ENCODE measurements around the gene DCN.

Gene DCN

DNA sequence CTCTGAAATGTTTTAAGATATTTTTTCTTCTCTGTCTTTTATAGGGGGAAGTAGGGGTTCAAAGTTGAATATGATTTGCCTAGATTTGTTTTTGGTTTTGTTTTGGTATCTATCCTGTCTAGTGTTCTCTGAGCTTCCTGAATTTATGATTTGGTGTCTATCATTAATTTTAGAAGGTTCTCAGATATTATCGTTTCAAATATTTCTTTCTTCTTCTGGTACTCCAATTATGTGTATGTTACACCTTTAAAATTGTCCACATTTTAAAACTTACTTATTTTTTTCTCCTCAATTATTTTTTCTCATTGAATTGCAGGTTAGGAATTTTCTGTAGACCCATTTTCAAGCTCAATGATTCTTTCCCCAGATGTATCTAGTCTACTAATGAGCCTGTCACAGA lies 13.8 kb upstream of the DCN start:
- no peak overlapping the region for H3K27ac ChIP-seq
- in situ Hi-C loops (cut with HindIII; ENCODE audit: low pct_ligation_motif_present, low sequenced_read_pairs) = no loop called here
- TF ChIP-seq, protein P1, sequence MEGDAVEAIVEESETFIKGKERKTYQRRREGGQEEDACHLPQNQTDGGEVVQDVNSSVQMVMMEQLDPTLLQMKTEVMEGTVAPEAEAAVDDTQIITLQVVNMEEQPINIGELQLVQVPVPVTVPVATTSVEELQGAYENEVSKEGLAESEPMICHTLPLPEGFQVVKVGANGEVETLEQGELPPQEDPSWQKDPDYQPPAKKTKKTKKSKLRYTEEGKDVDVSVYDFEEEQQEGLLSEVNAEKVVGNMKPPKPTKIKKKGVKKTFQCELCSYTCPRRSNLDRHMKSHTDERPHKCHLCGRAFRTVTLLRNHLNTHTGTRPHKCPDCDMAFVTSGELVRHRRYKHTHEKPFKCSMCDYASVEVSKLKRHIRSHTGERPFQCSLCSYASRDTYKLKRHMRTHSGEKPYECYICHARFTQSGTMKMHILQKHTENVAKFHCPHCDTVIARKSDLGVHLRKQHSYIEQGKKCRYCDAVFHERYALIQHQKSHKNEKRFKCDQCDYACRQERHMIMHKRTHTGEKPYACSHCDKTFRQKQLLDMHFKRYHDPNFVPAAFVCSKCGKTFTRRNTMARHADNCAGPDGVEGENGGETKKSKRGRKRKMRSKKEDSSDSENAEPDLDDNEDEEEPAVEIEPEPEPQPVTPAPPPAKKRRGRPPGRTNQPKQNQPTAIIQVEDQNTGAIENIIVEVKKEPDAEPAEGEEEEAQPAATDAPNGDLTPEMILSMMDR (IDR thresholded peaks at IDR 0.05; ENCODE audit: low read depth, low read length, missing control alignments) = no peak

DNA sequence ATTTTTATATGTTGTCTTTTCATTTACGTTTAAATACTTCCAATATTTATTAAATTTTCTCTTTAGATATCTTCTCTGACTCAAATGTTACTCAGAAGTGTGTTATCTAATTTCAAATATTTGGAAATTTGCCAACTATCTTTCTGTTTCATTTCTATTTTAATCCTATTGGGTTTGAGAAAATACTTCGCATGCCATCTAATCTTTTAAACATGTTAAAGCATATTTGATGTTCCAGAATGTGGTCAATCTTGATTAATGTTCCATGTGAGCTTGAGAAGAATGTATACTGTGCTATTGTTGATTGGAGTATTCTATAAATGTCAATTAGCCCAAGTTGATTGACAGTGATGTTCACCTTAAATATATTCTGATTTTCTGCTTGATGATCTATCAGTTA lies 11.9 kb upstream of the DCN start:
- in situ Hi-C loops (cut with HindIII; ENCODE audit: low pct_ligation_motif_present, low sequenced_read_pairs) = no loop called here
- H3K4me3 ChIP-seq (ENCODE audit: low read depth, low read length) = no peak overlapping the region
- no peak for DNase-seq
- H3K27ac ChIP-seq = no peak overlapping the region
- no peaks in the 10 kb centered on the region for H3K27me3 ChIP-seq (replicated peaks)
- TF ChIP-seq, protein P1 (IDR thresholded peaks at IDR 0.05; ENCODE audit: low read depth, low read length, missing control alignments) = no peak
- no peaks in the 10 kb centered on the region for H3K36me3 ChIP-seq (replicated peaks)

More for the DNA sequence above, 13.8 kb upstream of the DCN start:
- no peak for DNase-seq
- Histone ChIP-seq H3K4me3 (ENCODE audit: low read depth, low read length) (no peak overlapping the region), H3K36me3 (replicated peaks) (no peaks in the 10 kb centered on the region), H3K27me3 (replicated peaks) (no peaks in the 10 kb centered on the region)

DNA sequence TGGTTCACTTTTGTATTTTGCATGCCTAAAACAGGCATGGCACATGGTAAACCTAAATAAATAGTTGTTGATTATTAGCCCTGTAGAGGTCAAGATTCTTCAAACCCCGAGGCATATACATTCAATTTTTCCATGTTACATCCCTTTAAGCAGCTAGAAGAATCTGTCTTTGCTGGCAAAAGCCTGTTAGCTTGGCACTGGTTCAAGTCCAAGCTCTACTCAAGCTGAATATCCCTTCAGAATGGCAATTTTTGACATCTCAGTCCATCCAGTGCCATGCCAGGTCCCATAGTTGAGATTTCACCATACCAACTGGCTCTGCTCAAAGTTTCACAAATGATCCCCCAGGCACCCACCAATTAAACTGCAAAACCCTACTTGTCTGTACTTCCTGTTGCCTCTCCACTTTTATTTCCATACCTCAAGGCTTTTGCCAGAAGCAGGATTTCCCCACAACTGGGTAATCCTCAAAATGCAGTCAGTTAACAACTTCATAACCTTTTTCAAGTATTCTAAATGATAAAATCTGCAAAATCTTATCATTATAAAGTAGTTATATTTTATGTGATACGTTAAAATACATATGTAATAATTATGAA lies 9.0 kb upstream of the DCN start:
- H3K27ac ChIP-seq = no peak overlapping the region

DNA sequence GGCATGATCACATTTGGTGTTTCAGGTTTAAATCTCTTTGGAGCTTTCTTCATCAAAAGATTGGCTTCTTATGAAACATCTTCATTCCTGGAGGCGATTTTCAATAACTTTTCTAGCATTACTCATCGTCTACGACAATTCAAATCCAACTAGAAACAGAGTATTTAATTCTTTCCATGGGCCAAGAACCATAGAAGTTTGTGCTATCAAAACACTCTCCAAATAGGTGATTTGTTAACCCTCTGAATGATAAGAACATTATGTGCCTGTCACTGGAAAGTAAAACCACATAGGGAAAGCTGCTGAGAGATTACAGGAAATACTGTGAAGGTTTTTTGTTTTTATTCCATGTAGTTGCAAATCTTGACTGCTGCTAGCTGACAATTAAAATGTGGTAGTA lies 6.9 kb upstream of the DCN start:
- Histone ChIP-seq H3K27ac (no peak overlapping the region), H3K36me3 (replicated peaks) (no peaks in the 10 kb centered on the region), H3K27me3 (replicated peaks) (no peaks in the 10 kb centered on the region), H3K4me3 (ENCODE audit: low read depth, low read length) (no peak overlapping the region)
- in situ Hi-C loops (cut with HindIII; ENCODE audit: low pct_ligation_motif_present, low sequenced_read_pairs) = no loop called here
- TF ChIP-seq, protein P1 (IDR thresholded peaks at IDR 0.05; ENCODE audit: low read depth, low read length, missing control alignments) = no peak
- DNase-seq = no peak

More for the DNA sequence above, 9.0 kb upstream of the DCN start:
- TF ChIP-seq, protein P1 (IDR thresholded peaks at IDR 0.05; ENCODE audit: low read depth, low read length, missing control alignments) = no peak
- H3K27me3 ChIP-seq (replicated peaks) = no peaks in the 10 kb centered on the region
- no peaks in the 10 kb centered on the region for H3K36me3 ChIP-seq (replicated peaks)
- DNase-seq = no peak
- H3K4me3 ChIP-seq (ENCODE audit: low read depth, low read length) = no peak overlapping the region
- in situ Hi-C loops (cut with HindIII; ENCODE audit: low pct_ligation_motif_present, low sequenced_read_pairs) = no loop called here

DNA sequence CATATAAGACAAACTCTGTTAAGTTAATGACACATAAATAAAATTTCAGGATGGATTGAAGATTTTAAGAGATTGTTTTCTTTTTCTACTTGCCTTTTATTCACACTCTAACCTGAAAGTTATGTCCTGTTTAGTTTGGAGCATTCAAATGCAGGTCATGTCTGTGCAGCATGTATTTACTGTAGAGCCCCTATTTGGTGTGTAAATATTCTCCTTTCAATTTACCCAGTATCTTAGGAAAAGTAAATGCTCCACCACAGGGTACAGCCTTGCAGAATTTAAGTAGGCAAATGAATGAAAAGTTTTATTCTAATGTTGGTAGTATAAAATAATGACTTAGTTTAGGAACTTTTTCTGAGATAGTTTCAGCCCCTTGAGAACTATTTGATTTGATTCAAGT lies 6.2 kb upstream of the DCN start:
- in situ Hi-C loops (cut with HindIII; ENCODE audit: low pct_ligation_motif_present, low sequenced_read_pairs) = no loop called here
- DNase-seq = no peak
- TF ChIP-seq, protein P1 (IDR thresholded peaks at IDR 0.05; ENCODE audit: low read depth, low read length, missing control alignments) = no peak
- H3K36me3 ChIP-seq (replicated peaks) = no peaks in the 10 kb centered on the region
- H3K27ac ChIP-seq = no peak overlapping the region
- no peaks in the 10 kb centered on the region for H3K27me3 ChIP-seq (replicated peaks)
- no peak overlapping the region for H3K4me3 ChIP-seq (ENCODE audit: low read depth, low read length)

DNA sequence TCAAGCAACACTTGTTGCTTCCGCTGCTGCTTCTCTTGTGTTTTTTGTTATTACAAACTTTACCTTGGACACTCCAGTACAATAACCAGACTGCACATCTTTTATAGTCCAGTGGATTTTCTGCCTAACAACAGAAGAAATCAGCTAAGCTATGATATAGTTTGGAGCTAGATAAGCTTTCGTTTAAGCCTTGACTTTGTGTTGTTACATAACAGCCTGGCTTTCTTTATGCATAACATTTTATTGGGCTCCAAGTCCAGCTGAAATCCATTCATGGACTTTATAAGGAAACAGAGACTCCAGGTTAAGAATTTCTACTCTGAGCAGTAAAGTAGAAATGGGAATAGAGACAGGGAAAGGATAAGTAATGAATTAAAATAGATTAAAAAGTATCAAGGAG lies 3.5 kb upstream of the DCN start:
- Histone ChIP-seq H3K27me3 (replicated peaks) (no peaks in the 10 kb centered on the region), H3K36me3 (replicated peaks) (no peaks in the 10 kb centered on the region), H3K4me3 (ENCODE audit: low read depth, low read length) (no peak overlapping the region), H3K27ac (no peak overlapping the region)
- DNase-seq = no peak
- TF ChIP-seq, protein P1 (IDR thresholded peaks at IDR 0.05; ENCODE audit: low read depth, low read length, missing control alignments) = no peak
- in situ Hi-C loops (cut with HindIII; ENCODE audit: low pct_ligation_motif_present, low sequenced_read_pairs) = no loop called here
